Islet precursor cell (in vitro differentiated cells): ENCODE results near the gene NFATC4.
"Not testable (repeated sequence)": the region's sequence is repeated elsewhere in the genome, so short reads cannot be mapped to it uniquely, and the experiment has no call there.

Experiments used
- DNase-seq: peaks from one replicate; pipeline ENCODE4 v3.0.0-alpha.2; 2018

NFATC4 gene

DNA sequence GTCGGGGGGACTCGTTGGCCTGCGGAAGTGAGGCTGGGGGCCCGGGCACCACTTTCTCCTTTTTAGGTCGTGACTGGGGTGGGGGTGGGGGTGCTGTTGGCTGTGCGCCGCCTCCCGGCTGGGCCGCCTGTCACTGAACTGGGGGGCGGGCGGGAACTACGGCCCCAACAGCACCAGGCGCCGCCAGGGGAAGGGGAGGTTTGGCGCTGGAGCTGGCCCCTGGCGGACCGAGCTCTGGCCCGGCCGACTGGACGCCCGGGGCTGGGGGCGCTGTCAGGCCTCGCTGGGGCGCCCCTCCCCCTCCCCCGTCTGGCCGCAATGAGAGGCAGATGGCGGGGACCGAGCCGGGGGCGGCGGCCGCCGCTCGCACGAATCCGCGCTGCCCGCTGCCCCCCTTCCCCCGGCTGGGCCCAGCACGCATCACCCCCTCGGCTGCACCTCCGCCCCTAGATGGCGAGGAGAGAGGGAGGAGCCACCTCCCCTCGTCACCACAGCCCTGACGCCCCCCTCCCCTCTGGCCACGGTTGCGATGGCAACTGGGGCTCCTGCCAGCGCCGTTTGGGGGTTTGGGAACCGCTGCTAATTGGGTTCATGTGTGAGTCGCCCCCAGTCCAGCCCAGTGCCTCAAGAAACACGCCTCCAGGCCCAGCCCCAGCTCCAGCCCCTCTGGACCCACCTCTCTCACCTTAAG is 723 bp downstream of the NFATC4 start:
- DNase-seq = peak; percentile 69

DNA sequence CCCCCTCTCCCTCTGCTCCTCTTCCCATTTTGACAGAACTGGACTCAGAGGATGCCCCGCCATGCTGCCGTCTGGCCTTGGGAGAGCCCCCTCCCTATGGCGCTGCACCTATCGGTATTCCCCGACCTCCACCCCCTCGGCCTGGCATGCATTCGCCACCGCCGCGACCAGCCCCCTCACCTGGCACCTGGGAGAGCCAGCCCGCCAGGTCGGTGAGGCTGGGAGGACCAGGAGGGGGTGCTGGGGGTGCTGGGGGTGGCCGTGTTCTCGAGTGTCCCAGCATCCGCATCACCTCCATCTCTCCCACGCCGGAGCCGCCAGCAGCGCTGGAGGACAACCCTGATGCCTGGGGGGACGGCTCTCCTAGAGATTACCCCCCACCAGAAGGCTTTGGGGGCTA is 1.5 kb downstream of the NFATC4 start:
- no peak for DNase-seq

DNA sequence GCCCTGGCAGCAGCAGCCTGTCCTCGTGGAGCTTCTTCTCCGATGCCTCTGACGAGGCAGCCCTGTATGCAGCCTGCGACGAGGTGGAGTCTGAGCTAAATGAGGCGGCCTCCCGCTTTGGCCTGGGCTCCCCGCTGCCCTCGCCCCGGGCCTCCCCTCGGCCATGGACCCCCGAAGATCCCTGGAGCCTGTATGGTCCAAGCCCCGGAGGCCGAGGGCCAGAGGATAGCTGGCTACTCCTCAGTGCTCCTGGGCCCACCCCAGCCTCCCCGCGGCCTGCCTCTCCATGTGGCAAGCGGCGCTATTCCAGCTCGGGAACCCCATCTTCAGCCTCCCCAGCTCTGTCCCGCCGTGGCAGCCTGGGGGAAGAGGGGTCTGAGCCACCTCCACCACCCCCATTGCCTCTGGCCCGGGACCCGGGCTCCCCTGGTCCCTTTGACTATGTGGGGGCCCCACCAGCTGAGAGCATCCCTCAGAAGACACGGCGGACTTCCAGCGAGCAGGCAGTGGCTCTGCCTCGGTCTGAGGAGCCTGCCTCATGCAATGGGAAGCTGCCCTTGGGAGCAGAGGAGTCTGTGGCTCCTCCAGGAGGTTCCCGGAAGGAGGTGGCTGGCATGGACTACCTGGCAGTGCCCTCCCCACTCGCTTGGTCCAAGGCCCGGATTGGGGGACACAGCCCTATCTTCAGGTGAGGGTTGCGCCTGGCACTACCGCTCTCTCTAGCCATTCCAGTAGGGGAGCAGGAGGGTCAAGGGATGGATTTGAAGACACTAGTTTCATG is 2.1 kb downstream of the NFATC4 start:
- DNase-seq = no peak

DNA sequence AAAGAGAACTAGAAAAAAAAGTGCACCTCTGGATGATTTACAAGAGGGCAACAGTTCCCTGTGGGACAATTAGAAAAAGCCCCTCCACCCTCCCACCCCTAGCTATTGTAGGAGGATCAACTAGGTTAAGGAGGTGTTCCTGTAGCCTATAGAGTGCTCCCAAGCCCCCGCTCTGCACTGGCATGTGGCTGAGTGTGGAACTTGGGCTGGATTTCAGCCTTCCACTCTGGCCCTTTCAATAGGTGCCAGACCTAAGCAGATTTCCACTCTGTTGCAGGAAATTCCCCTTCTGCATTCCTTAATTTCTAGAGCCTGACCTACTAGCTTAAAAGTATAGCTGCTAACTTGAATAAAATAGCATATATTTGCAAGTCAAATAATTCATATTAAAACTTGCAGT is 2.8 kb downstream of the NFATC4 start:
- DNase-seq = no peak

DNA sequence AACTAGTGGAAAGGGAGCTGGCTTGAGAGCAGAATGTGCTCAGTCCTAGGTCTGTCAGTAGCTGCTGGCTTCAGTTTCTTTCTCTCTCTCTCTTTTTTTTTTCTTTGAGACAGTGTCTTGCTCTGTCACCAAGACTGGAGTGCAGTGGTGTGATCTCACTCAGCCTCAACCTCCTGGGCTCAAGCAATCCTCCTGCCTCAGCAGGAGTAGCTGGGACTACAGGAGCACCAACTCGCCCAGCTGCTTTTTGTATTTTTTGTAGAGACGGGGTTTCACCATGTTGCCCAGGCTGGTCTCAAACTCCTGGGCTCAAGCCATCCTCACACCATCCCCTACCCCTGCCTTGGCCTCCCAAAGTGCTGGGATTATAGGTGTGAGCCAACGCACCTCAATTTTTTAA is 3.6 kb downstream of the NFATC4 start:
- DNase-seq = not testable (repeated sequence)

DNA sequence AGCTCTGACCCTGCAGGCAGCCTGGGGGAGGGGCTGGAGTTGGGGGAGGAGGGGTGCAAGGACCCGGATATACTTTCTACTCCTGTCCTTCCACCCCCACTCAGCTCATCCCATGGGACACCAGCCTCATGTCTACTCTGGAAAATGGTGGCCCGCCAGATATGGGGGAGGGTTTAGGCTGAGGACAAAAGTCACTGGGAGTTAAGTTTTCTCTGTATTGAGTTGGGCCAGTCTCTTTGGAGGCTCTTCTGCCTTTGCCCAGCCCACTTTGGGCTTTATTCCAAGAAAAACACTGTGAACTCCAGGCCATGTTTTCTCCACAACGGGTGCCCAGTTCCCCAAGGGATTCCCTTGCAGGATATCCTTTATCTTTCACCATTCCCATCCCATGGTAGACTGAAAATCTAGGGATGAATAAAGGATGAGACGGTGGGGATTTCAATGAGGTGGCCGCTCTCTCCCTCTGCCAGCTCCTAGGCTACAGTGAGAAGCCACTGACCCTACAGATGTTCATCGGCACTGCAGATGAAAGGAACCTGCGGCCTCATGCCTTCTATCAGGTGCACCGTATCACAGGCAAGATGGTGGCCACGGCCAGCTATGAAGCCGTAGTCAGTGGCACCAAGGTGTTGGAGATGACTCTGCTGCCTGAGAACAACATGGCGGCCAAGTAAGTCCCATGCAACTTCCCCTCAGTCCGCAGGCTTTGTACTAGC is 4.9 kb downstream of the NFATC4 start:
- no peak for DNase-seq

DNA sequence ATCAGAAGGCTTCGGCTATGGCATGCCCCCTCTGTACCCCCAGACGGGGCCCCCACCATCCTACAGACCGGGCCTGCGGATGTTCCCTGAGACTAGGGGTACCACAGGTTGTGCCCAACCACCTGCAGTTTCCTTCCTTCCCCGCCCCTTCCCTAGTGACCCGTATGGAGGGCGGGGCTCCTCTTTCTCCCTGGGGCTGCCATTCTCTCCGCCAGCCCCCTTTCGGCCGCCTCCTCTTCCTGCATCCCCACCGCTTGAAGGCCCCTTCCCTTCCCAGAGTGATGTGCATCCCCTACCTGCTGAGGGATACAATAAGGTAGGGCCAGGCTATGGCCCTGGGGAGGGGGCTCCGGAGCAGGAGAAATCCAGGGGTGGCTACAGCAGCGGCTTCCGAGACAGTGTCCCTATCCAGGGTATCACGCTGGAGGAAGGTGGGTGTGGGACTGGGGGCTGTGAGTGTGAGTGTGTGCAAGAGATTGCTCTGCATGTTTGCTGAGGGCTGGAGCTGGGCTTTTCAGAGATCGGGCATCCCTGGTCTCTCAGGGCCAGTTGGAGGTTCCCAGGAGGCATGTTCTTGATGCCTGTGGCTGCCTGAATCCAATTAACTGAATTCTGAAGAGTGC is 8.6 kb downstream of the NFATC4 start:
- no peak for DNase-seq

DNA sequence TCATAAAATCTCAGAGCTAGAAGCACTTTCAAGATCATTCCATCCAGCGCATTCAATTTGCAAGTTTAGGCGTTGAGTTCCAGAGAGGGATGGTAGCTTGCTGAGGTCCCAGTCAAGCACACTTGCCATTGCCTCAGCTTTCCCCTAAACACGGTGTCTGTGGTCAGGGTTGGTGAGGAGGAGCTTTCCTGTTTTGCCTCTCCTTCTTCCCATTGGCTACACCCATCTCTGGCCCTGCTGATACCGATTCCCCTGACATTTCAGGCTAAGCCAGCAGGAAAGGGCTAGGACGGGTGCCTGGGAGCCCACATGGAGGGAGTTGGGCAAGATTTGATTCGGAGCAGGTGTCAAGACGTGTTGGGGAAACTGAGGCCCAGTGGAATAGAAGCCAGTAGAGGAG is 9.1 kb downstream of the NFATC4 start:
- DNase-seq = no peak

DNA sequence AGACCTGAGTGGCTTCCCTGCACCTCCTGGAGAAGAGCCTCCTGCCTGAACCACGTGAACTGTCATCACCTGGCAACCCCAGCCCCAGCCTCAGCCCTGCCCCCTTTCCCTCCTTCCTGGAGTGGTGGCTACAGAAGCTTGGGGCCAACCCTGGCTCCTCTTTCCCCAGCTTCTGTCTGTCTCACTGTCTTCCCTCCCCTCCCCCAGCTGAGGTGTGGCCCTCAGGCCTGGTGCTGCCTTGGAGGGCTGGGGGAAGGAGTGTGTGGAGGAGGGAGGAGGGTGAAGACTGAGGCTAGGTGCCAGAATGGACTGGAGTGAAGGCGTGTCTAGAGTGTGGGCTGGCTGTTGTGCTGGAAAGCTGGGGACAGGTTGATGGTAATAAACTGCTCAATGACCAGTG is 9.7 kb downstream of the NFATC4 start:
- no peak for DNase-seq

DNA sequence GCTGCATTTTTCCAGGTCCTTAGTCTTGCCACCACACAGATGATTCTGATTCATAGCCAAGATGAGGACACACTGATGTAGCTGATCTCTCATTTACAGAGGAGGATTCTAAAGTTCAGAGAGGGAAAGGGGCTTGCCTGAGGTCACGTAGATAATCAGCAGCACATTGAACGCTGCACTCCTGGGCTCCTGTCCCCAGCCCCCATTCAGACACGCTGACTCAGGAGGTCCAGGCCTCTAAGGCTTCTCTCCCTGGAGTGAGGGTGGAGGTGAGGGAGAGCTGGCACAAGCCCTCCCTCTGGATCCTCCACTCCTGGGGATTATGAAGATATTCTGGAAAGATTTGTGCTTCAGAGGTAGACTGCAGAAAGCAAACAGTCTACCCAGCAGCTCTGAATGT is 10.3 kb downstream of the NFATC4 start:
- no peak for DNase-seq

DNA sequence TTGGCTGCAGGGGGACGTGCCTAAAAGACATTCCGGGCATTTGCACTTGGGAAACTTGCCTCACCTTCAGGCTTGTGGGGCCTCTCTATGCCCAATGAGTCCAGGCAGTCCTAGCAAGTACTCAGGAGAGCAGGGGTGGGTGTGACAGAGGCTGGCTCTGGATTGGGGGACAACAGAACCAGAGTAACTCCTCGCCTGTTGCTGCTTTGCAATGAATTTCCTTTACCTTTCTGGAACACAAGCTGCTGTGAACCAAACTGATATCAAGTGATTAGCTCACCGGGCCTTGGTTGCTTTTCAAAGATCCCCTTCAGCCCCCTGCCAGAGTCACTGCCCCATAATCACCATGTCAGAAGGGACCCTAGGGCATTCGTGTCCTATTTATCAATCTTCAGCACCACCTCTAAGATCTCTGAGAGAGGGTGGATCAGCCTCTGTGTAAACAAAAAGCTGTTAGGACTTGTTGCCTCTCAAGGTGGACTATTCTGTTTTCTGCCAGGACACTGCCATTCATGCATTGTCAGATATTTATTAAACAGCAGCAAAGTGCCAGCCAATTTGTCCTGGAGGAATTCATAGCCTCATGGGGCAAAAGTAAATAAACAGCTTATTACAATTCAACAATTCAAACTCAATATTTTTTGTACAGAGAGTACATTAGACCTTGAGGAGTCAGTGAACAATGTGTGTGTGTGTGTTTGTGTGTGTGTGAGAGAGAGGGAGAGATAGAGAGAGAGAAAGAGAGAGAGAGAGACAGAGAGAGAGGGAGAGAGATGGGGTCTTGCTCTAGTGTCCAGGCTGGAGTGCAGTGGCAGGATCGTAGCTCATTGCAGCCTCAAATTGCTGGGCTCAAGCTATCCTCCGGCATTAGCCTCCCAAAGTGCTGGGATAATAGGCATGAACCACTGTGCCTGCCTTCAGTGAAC is 11.3 kb downstream of the NFATC4 start:
- DNase-seq = no peak

DNA sequence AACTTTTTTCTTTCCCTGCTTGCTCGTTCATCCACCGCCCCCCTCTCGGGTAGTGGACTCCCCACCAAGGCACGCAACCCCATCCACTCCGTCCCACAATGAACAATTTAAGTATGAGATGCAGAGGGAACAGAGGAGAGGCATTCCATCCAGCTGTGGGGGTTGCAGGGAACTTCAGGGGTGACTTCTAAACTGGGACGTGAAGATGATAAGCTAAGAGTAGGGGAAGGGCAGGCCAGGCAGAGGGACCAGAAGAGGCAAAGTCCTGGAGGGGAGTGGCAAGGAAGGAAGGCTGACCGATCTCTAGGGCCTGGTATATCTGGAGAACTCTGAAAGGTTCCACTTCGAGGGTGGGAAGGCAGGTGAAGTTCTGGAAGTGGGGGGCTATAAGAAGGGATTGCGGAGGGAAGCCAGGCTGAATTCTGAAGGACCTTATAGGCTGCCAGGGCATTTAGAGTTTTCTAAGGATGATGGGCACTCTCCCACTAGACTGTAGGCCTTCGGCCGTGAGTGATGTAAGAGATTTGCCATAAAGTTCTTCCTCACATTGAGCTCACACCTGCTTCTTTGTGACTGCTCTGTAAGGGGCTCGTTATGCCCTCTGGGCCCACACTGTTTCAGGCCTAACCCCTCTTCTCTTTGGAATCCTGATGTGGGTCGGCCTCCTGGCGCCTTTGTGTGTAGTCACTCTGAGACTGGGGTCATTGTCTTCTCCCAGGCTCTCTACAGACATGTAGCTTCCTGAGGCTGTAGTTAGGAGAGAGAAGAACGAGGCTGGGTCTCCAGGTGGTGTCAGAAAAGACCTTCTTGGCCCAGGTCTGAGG is 12.1 kb downstream of the NFATC4 start:
- no peak for DNase-seq

DNA sequence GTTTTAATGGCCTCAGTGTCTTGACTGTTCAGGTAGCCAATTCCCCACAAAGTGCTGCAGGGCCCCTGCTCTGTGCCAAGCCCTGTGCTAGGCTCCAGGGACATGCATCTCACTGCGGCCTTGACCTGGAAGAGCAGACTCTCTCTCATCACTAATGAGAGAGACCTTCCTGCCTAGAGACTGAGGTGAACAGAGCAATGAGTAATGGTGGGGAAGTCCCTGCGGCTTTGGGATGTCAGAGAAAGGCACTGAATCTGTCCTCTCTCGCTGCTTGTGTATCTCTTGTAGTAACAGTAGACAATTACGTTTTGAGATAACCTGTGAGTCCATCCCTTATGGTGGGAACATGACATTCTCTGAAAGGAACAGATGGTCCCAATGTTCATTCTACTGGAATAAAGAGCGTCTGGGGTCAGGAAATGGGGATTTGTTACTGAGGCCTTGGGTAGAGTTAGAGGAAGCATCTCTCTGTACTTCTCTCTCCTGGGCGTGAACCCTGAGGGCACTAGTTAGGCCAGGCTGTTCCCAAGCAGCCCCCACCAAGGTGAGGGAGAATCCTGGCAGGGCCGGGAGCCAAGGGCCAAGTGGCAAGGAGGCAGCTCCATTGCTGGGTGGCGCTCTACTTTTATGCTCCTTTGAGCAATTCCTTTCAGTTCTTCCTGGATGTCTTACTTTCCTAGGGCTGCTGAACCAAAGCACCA is 13.5 kb downstream of the NFATC4 start:
- DNase-seq = no peak

DNA sequence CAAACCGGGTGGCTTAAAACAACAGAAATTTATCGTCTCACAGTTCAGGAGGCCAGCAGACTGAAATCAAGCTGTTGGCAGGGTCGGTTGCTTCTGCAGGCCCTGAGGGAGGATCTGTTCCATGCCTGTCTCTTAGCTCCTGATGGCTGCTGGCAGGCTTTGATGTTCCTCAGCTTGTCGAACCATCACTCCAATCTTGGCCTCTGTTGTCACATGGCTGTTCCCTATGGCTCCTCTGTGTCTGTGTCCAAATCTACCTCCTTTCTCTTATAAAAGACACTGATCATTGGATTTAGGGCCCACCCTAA is 14.0 kb downstream of the NFATC4 start:
- no peak for DNase-seq

DNA sequence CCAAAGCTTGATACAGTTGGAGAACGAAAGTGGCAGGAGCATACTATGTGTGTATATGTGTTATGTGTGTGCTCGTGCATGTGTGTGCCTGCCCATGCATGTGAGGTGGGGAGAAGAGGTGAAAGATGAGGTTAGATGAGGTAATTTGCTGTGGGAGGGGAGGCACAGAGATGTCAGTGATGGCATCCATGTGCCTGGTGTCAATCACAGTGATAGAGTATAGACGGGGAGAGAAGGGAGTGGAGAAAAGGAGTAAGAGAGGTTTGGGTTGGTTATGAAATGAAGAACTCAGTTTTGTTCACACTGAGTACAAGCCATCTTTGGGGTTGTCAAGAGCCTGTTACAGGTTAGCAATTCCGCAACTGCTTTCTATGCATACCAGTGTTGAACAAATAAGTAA is 16.2 kb downstream of the NFATC4 start:
- DNase-seq = no peak

DNA sequence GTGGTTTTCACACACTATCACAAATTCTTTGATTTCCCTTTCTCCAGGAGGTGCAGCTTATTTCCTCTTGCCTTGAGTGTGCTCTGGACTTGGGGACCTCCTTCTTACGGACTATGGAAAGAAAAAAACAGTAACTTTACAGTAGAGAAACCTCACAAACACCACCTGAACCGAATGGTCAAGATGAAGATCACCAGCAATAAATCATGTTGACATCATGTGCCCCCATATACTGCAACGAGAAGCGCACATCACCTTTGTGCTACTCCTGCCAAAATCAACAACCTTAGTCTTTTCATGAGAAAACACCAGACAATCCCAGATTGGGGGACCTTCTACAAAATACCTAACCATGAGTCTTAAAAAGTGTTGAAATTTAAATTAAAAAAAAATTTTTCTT is 17.5 kb downstream of the NFATC4 start:
- DNase-seq = no peak

DNA sequence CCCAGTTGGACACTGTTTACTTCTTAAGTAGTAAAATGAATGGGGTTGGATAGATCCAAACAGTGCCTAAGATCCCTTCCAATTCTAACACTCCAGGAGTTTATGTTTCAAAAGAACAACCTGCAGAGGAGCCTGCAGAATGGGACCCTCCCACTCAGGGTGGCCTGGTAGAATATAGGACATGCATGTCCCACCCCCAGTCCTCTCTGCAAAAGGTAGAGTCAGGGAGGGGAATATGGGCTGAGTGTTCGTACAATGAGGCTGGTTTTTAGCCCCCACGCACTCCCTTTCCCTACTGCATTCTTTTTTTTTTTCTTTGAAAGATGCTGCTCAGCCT is 19.0 kb downstream of the NFATC4 start:
- DNase-seq = no peak

DNA sequence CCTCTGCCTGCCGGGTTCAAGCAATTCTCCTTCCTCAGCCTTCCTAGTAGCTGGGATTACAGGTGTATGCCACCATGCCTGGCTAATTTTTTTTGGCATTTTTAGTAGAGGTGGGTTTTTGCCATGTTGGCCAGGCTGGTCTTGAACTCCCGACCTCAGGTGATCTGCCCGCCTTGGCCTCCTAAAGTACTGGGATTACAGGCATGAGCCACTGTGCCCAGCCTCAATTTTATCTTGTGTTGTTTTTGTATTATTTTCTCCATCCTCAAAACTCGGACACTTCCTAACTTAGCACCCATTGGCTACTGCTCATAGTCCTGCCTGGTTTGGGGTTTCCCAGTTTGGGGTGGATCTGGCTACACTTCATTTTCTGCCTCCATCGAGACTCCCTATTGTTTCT is 19.6 kb downstream of the NFATC4 start:
- DNase-seq = not testable (repeated sequence)

DNA sequence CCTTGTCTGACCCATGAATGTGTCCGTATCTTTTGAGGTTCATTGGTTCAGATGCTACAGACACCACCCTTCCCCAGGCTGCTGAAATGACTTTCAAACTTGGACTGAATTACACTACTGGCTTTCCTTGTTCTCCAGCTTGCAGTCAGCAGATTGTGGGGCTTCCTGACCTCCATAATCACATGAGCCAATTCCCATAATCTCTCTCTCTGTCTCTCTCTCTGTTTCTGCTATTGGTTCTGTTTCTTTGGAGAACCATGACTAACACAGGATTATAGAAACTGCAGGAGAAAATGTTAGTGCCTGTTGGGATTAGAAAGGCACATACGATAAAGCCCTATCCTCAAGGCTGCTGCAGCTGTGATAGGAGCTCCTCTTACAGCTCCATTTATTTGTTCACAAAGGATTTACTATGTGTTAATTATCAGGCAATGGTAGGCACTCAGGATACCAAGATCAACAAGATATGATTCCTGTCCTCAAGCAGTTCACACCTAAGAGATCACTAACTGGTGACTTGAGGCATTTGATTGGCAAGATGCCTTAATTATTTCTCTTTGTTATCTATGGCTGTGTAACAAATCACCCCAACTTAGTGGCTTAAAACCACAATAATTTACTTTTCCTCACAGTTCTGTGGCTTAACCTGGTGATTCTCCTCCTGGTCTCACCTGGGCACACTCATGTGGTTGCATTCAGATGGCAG is 20.6 kb downstream of the NFATC4 start:
- DNase-seq = no peak

DNA sequence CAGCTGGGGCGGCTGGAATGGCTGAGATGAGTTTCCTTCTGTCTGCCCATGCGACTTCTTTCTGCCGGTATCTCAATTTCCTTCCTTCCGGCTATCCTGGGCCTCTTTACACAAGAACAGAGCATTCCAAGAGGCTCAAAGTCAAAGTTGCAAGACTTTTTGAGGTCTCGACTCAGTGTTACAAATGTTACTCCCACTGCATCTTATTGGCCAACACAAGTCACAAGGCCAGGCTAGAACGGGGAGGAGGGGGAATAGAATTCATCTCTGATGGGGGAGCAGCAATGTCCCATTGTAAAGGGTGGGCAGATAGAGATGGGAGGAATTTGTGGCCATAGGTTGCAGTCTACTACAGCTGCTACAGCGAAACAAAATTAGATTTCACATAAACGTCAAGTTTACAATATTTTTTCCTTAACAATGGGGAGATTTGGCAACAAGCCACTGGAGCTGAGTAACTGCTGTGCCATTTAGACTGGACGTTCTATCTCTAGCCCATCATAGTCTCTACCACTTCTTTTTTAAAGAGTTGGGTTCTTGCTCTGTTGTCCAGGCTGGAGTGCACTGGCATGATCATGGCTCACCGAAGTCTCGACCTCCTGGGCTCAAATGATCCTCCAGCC is 21.4 kb downstream of the NFATC4 start:
- no peak for DNase-seq
